Activated CD8-positive, alpha-beta memory T cell treated with anti-CD3 and anti-CD28 coated beads for 24 hours (primary cell): ENCODE data around the gene LYRM1.
"Not testable (repeated sequence)": the region's sequence is repeated elsewhere in the genome, so short reads cannot be mapped to it uniquely, and the experiment has no call there.

ENCODE experiments used
- DNase-seq: peaks from one replicate; pipeline ENCODE4 v3.0.0-alpha.2; 2020

The LYRM1 gene

GRCh38 chr16:20903899-20904506, 3.4 kb downstream of the LYRM1 start:
- no peak for DNase-seq

GRCh38 chr16:20904507-20905081, 4.0 kb downstream of the LYRM1 start:
- no peak for DNase-seq

- DNase-seq = no peak
These were observed 5.0 kb downstream of the LYRM1 start for GRCh38 chr16:20905576-20905975.

GRCh38 chr16:20906341-20907255, 6.0 kb downstream of the LYRM1 start:
- no peak for DNase-seq

- DNase-seq = no peak
These were observed 10.3 kb downstream of the LYRM1 start for GRCh38 chr16:20910781-20911321.

- DNase-seq = no peak
These were observed 10.8 kb downstream of the LYRM1 start for GRCh38 chr16:20911361-20911760.

- no peak for DNase-seq
These were observed 15.7 kb downstream of the LYRM1 start for GRCh38 chr16:20916289-20916688.

GRCh38 chr16:20916942-20917341, 16.4 kb downstream of the LYRM1 start:
- no peak for DNase-seq

- DNase-seq = no peak
These were observed 18.1 kb downstream of the LYRM1 start for GRCh38 chr16:20918486-20919239.

- DNase-seq = no peak
These were observed 19.5 kb downstream of the LYRM1 start for GRCh38 chr16:20920091-20920490.

GRCh38 chr16:20920799-20921198, 20.2 kb downstream of the LYRM1 start:
- no peak for DNase-seq

GRCh38 chr16:20923876-20924275, 23.3 kb downstream of the LYRM1 start:
- no peak for DNase-seq

GRCh38 chr16:20925751-20926150, 25.2 kb downstream of the LYRM1 start:
- DNase-seq = no peak

GRCh38 chr16:20928774-20929411, 28.3 kb downstream of the LYRM1 start:
- no peak for DNase-seq

- not testable (repeated sequence) for DNase-seq
These were observed 29.2 kb downstream of the LYRM1 start for GRCh38 chr16:20929676-20930364.

- no peak for DNase-seq
These were observed 29.8 kb downstream of the LYRM1 start for GRCh38 chr16:20930365-20930690.

GRCh38 chr16:20931066-20931600, 30.6 kb downstream of the LYRM1 start:
- no peak for DNase-seq

- no peak for DNase-seq
These were observed 33.0 kb downstream of the LYRM1 start for GRCh38 chr16:20933589-20933988.

- DNase-seq = no peak
These were observed 37.2 kb downstream of the LYRM1 start for GRCh38 chr16:20937736-20938135.

GRCh38 chr16:20938426-20938825, 37.9 kb downstream of the LYRM1 start:
- DNase-seq = no peak

GRCh38 chr16:20939611-20940010, 39.0 kb downstream of the LYRM1 start:
- DNase-seq = no peak
